ENCODE results near the gene FOXJ2.
A peak's percentile ranks its signal among the peaks of the same experiment; 100 is the strongest.
"Not testable (repeated sequence)": the region's sequence is repeated elsewhere in the genome, so short reads cannot be mapped to it uniquely, and the experiment has no call there.

The FOXJ2 gene

GRCh38 chr12:8032242-8033152, at the start of gene FOXJ2:
TSS of gene FOXJ2 (plus strand) at chr12:8032716. CDS start at chr12:8039833, 7,117 bp downstream.
- DNase-seq: peak; percentile 82 to 91
- TF ChIP-seq POLR2A (IDR thresholded peaks at IDR 0.05; ENCODE audit: low read length) (peak; percentile 50), GATA1 (IDR thresholded peaks at IDR 0.05; ENCODE audit: low read depth, low read length) (no peak)

- not testable (repeated sequence) for DNase-seq
Observed at GRCh38 chr12:7983019-7983418, 49.5 kb upstream of the FOXJ2 start.

- not testable (repeated sequence) for DNase-seq
Observed at GRCh38 chr12:7983460-7983859, 49.1 kb upstream of the FOXJ2 start.

GRCh38 chr12:7984900-7985299, 47.6 kb upstream of the FOXJ2 start:
- DNase-seq: no peak
- no peak for TF ChIP-seq GATA1 (IDR thresholded peaks at IDR 0.05; ENCODE audit: low read depth, low read length)

GRCh38 chr12:7985802-7986418, 46.6 kb upstream of the FOXJ2 start:
- DNase-seq: no peak

GRCh38 chr12:7989827-7990491, 42.6 kb upstream of the FOXJ2 start:
- TF ChIP-seq GATA1 (IDR thresholded peaks at IDR 0.05; ENCODE audit: low read depth, low read length): no peak
- peak; percentile 37 for TF ChIP-seq POLR2A (IDR thresholded peaks at IDR 0.05; ENCODE audit: low read length)
- peak; percentile 76 to 88 for DNase-seq

More at GRCh38 chr12:7985802-7986418, 46.6 kb upstream of the FOXJ2 start:
- no peak for TF ChIP-seq GATA1 (IDR thresholded peaks at IDR 0.05; ENCODE audit: low read depth, low read length)
- TF ChIP-seq POLR2A (IDR thresholded peaks at IDR 0.05; ENCODE audit: low read length): no peak

- DNase-seq: peak in 1 of 2 experiments; percentile 32
- TF ChIP-seq POLR2A (IDR thresholded peaks at IDR 0.05; ENCODE audit: low read length) (no peak), GATA1 (IDR thresholded peaks at IDR 0.05; ENCODE audit: low read depth, low read length) (no peak)
Observed at GRCh38 chr12:7991535-7991934, 41.0 kb upstream of the FOXJ2 start.

GRCh38 chr12:7994731-7995205, 37.7 kb upstream of the FOXJ2 start:
- TF ChIP-seq POLR2A (IDR thresholded peaks at IDR 0.05; ENCODE audit: low read length) (no peak), GATA1 (IDR thresholded peaks at IDR 0.05; ENCODE audit: low read depth, low read length) (no peak)
- DNase-seq: no peak

- DNase-seq: peak; percentile 82 to 83
- TF ChIP-seq GATA1 (IDR thresholded peaks at IDR 0.05; ENCODE audit: low read depth, low read length) (no peak), POLR2A (IDR thresholded peaks at IDR 0.05; ENCODE audit: low read length) (no peak)
Observed at GRCh38 chr12:7995266-7995963, 37.1 kb upstream of the FOXJ2 start.

GRCh38 chr12:8000827-8001226, 31.7 kb upstream of the FOXJ2 start:
- not testable (repeated sequence) for DNase-seq

- DNase-seq: peak in 1 of 2 experiments; percentile 25
Observed at GRCh38 chr12:8001496-8001895, 31.0 kb upstream of the FOXJ2 start.

GRCh38 chr12:8004897-8005296, 27.6 kb upstream of the FOXJ2 start:
- DNase-seq: not testable (repeated sequence)

GRCh38 chr12:8011331-8011730, 21.2 kb upstream of the FOXJ2 start:
- DNase-seq: peak; percentile 29 to 70
- TF ChIP-seq GATA1 (IDR thresholded peaks at IDR 0.05; ENCODE audit: low read depth, low read length): no peak
- TF ChIP-seq POLR2A (IDR thresholded peaks at IDR 0.05; ENCODE audit: low read length): no peak

GRCh38 chr12:8012651-8013309, 19.7 kb upstream of the FOXJ2 start:
- no peak for DNase-seq
- TF ChIP-seq GATA1 (IDR thresholded peaks at IDR 0.05; ENCODE audit: low read depth, low read length) (no peak), POLR2A (IDR thresholded peaks at IDR 0.05; ENCODE audit: low read length) (no peak)

Measured in erythroblast (primary cell).